Endothelial cell (in vitro differentiated cells): Measurements from ENCODE around the gene MRPS25. TPM values are rescaled to one million over a fixed set of nuclear protein-coding genes. Genes with fewer than 3 reads are reported as not detected.

Experiments
- DNase-seq: peaks from one replicate; pipeline ENCODE4 v3.0.0; 2021; ENCODE audit warnings: low spot score
- H3K27ac Mint-ChIP-seq: one replicate; pipeline ENCODE4 v1.8.0; 2021; ENCODE audit warnings: mixed read lengths, inconsistent platforms; ENCODE audit not compliant: unreplicated experiment
- H3K27me3 Mint-ChIP-seq: one replicate; pipeline ENCODE4 v1.8.0; 2021; ENCODE audit warnings: mild to moderate bottlenecking, moderate library complexity, mixed read lengths, inconsistent platforms; ENCODE audit not compliant: unreplicated experiment
- H3K36me3 Mint-ChIP-seq: one replicate; pipeline ENCODE4 v1.8.0; 2021; ENCODE audit warnings: mild to moderate bottlenecking, low read depth, mixed read lengths, inconsistent platforms; ENCODE audit not compliant: unreplicated experiment
- H3K4me1 Mint-ChIP-seq: one replicate; pipeline ENCODE4 v1.8.0; 2021; ENCODE audit warnings: mild to moderate bottlenecking, mixed read lengths, inconsistent platforms; ENCODE audit not compliant: unreplicated experiment
- H3K4me3 Mint-ChIP-seq: one replicate; pipeline ENCODE4 v1.8.0; 2021; ENCODE audit warnings: mild to moderate bottlenecking, mixed read lengths, inconsistent platforms; ENCODE audit not compliant: unreplicated experiment
- H3K9me3 Mint-ChIP-seq: one replicate; pipeline ENCODE4 v1.8.0; 2021; ENCODE audit warnings: mixed read lengths, inconsistent platforms; ENCODE audit not compliant: unreplicated experiment
- total RNA-seq: library from RNA; stranded (reverse); fragmentation: NEBNext Ultra II Directional; extraction: Animal tissue kit (Norgen Biotek cat#: 25700); gene quantifications from one replicate; pipeline ENCODE4 v1.2.1, GENCODE V29; 2021; ENCODE audit not compliant: unreplicated experiment
- TF ChIP-seq, protein P1 (sequence below): fragments of 200-600 bp; sonication (generic); IDR thresholded peaks from one replicate; pipeline ENCODE4 v1.5.0; 2021; ENCODE audit warnings: antibody characterized with exemption; ENCODE audit not compliant: unreplicated experiment

The MRPS25 gene
- total RNA-seq, 1 donor from 2014 or later = 36.4 TPM

DNA sequence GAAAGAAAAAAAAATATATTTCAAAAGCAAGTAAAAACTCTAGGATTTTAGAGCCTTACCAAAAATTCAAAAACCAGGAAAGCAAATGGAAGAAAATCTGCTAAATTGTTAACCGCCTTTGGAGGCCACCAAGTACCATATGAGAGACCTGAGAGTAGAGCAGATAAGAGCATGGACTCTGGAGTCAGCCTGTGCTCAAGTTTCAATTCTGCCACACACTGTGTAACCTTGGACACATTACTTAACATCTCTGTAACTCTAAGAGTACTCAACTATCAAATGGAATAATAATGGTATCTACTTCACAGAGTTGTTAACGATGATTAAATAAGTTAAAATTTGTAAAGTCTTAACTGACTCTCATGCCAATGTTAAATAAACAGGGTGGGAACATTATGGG is 21.1 kb upstream of the MRPS25 start:
- no peaks in the 10 kb centered on the region for H3K4me1 Mint-ChIP-seq
- no peak for DNase-seq
- peaks cover 43% of the 10 kb centered on the region for H3K36me3 Mint-ChIP-seq
- TF ChIP-seq, protein P1, sequence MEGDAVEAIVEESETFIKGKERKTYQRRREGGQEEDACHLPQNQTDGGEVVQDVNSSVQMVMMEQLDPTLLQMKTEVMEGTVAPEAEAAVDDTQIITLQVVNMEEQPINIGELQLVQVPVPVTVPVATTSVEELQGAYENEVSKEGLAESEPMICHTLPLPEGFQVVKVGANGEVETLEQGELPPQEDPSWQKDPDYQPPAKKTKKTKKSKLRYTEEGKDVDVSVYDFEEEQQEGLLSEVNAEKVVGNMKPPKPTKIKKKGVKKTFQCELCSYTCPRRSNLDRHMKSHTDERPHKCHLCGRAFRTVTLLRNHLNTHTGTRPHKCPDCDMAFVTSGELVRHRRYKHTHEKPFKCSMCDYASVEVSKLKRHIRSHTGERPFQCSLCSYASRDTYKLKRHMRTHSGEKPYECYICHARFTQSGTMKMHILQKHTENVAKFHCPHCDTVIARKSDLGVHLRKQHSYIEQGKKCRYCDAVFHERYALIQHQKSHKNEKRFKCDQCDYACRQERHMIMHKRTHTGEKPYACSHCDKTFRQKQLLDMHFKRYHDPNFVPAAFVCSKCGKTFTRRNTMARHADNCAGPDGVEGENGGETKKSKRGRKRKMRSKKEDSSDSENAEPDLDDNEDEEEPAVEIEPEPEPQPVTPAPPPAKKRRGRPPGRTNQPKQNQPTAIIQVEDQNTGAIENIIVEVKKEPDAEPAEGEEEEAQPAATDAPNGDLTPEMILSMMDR = no peak
- H3K27me3 Mint-ChIP-seq = peaks cover 3% of the 10 kb centered on the region
- no peaks in the 10 kb centered on the region for H3K9me3 Mint-ChIP-seq
- no peak overlapping the region for H3K4me3 Mint-ChIP-seq
- H3K27ac Mint-ChIP-seq = no peak overlapping the region

DNA sequence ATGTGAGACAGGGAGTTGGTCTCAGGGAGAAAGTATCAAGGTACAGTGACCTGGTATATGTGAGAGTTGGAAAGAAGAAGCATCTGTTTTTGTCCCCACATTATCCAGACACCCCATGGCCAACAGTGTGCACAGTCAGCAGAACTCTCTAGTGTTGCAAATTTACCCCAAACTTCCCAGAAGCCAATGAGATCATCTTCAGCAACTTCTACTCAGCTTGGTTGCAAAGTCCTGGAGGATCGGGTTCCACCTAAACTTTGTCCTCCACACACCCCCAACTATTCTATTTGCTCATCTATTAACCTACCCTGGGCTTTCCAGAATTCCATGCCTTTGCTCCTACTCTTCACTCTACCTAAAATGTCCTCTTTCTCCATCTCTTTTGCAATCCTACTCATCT is 18.1 kb upstream of the MRPS25 start:
- TF ChIP-seq, protein P1 = no peak
- H3K27me3 Mint-ChIP-seq = no peaks in the 10 kb centered on the region
- H3K27ac Mint-ChIP-seq = peak overlapping the region; percentile 34
- H3K4me1 Mint-ChIP-seq = no peaks in the 10 kb centered on the region
- DNase-seq = no peak
- peaks cover 44% of the 10 kb centered on the region for H3K36me3 Mint-ChIP-seq
- H3K9me3 Mint-ChIP-seq = no peaks in the 10 kb centered on the region
- no peak overlapping the region for H3K4me3 Mint-ChIP-seq

DNA sequence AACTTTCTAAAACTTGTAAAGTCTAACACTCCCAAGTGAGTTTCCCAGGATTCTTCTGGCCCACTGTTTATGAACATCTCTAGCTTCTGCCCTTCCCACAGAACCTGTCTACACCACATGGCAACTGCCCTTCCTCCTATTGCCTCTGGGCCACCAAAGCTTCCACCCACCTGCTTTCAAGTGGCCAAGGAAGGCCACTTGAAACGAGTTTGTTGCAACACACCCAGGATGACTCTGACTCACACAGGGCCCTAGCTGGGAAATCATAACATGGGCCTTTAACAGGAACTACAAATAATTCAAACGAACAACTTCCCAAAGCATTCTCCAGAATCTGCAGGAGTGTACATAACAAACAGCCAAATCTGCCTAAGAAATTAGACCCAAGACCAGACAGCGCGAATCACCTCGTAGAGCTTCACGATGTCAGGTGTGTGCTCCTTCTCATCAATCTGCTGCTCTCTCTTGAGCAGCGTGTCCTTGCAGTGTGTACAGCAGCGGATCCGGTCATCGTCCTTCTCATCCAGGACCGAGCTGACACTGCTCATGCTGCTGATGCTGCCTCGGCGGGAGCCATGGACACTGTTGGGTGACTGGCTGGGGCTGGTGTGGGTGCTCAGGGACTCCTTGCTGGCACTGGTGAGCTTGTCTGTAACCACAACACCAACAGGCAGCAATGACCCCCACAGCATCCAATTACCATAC is 17.0 kb upstream of the MRPS25 start:
- TF ChIP-seq, protein P1 = no peak
- Mint-ChIP-seq H3K9me3 (no peaks in the 10 kb centered on the region), H3K4me1 (no peaks in the 10 kb centered on the region), H3K36me3 (peaks cover 52% of the 10 kb centered on the region), H3K27ac (no peak overlapping the region), H3K27me3 (no peaks in the 10 kb centered on the region), H3K4me3 (no peak overlapping the region)
- DNase-seq = no peak

DNA sequence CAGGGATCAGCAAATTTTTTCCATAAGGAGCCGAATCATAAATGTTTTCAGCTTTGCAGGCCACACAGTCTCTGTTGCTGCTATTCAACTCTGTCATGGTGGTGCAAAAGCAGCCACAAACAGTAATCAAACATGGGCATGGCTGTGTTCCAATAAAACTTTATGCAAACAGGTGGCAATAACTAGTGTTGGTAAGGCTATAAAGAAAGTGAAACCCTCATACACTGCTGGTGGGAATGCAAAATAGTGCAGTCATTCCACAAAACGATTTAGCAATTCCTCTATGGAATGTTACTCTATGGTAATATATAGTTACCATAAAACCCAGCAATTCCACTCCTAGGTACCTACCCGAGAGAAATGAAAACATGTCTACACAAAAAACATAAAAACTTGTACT is 14.0 kb upstream of the MRPS25 start:
- H3K36me3 Mint-ChIP-seq = peaks cover 60% of the 10 kb centered on the region
- peaks cover 18% of the 10 kb centered on the region for H3K4me1 Mint-ChIP-seq
- TF ChIP-seq, protein P1 = no peak
- no peak for DNase-seq
- no peaks in the 10 kb centered on the region for H3K27me3 Mint-ChIP-seq
- H3K9me3 Mint-ChIP-seq = no peaks in the 10 kb centered on the region
- no peak overlapping the region for H3K27ac Mint-ChIP-seq
- H3K4me3 Mint-ChIP-seq = no peak overlapping the region

DNA sequence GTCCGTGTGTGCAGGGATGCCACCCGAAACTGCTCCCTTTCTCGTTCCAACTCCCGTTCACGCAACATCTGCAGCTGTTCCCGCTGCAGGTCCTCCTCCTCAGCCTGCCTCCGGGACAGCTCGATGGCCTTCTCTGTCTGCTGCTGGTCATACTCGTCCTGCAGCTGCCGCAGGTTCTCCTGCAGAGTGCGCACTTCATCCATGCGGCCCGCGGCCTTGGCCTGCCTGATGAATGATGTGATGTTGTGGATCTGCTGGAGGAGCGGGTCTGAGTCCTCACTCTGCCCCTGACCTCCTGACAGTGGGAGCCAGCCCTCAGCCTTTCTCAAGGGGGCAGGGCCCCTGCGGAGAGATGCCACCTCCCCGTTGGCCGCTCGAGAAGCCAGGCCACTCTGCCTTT is 9.4 kb upstream of the MRPS25 start:
- Mint-ChIP-seq H3K36me3 (peaks cover 42% of the 10 kb centered on the region), H3K4me3 (no peak overlapping the region), H3K27ac (no peak overlapping the region), H3K9me3 (no peaks in the 10 kb centered on the region), H3K27me3 (peaks cover 3% of the 10 kb centered on the region), H3K4me1 (peaks cover 26% of the 10 kb centered on the region)
- DNase-seq = no peak
- TF ChIP-seq, protein P1 = no peak
